A204.1 (cell line): Measurements from ENCODE around the gene NEGR1.

Experiments used
- FAIRE-seq: peaks from 2 replicates; lab custom pipeline; 2012; peaks lifted over from hg19 to GRCh38; lab: Jason Lieb, UNC

The NEGR1 gene

GRCh38 chr1:72230746-72231145 is 51.6 kb downstream of the NEGR1 start:
- FAIRE-seq = no peak

- no peak for FAIRE-seq
These were observed 52.4 kb downstream of the NEGR1 start for GRCh38 chr1:72229893-72230292.

- no peak for FAIRE-seq
These were observed 54.7 kb downstream of the NEGR1 start for GRCh38 chr1:72227667-72228066.

DNA sequence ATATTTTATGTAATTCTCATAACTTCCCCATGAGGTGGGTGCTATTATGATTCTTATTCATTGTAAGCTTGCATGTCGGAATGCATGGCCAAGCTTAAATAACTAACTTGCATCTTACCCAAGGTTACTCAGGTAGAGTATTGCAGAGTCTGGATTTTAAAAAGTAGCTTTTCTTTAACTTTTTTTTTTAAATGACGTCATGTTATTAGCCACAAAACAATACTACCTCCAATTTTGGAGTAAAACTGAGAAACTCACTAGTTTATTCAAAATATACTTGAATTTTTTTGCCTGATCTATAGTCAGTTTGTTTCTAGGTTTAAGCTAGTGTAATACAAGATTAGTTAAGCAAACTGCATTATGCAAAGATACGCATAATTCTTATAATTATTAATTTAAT is 57.8 kb downstream of the NEGR1 start:
- FAIRE-seq = no peak

DNA sequence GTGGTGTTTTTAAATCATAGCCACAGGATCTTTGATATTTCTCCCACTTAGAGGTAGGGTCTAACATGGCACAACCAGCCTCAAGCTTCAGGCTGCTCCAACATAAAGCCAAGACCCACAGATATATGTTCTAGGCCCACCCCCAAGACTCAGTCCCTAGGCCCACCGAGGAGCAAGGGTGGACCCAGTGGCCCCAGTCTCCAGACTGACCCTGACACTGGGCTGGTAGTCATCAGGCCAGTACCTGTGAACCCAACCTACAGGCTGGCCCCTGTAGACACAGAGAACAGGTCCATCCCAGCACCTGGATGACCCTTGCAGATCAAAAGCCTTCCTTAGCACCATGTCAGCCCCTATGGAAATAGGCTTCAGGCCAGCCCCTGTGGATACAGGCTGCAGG is 60.5 kb downstream of the NEGR1 start:
- no peak for FAIRE-seq

DNA sequence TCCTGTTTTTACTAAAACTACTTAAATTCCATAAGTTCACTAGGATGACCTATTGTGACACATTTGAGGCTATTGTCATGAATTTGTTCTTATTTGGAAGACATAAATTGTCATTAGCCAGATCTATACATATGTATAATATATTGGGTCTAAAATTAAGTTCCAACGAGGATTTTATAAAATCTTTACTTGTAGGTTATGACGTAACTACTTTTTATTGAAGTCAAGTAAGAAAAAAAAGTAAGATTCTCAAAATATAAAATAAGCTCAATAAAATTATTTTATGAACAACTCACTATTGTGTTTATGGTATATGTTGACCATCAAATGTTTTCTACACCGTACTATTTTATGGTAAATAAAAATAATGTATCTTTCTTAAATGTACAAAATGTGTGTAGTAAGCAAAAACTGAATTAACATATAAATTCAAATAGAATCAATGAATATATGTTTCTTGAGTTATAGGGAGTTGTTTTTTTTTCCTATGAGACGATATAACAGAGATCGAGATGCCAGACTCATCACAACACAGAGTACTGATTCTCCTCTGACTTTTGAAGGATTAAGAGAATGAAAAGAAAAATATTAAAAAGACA is 64.1 kb downstream of the NEGR1 start:
- FAIRE-seq = peak; percentile 54

DNA sequence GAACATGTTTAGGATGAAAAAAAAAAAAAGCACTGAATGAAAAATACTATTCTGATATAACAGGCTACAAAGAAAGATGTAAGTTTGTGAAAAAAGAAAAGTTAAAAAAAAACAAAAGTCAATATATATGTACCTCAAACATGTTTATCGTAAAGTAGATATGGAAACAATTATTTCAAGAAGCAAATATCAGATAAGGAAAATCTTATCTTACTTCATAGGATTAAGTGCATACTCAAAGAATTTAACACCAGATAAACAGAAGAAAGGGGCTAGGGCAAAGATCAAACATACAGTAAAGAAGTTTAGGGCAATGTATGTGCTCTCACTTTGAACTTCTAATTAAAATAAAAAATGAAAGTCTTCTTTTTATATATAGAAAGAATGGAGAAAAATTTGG is 75.3 kb downstream of the NEGR1 start:
- FAIRE-seq = no peak

DNA sequence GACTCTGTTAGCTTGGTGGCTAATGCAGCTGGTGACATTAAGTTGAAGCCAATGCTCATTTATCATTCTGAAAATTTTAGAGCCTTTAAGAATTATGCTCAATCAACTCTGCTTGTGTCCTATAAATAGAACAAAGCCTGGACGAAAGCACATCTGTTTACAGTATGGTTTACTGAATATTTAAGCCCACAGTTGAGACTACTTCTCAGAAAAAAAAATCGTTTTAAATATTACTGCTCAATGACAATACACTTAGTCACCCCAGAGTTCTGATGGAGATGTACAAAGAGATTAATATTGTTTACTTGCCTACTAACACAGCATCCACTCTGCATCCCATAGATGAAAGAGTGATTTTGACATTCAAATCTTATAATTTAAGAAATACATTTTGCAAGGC is 79.6 kb downstream of the NEGR1 start:
- FAIRE-seq = no peak

- no peak for FAIRE-seq
These were observed 84.6 kb downstream of the NEGR1 start for GRCh38 chr1:72197786-72198185.

DNA sequence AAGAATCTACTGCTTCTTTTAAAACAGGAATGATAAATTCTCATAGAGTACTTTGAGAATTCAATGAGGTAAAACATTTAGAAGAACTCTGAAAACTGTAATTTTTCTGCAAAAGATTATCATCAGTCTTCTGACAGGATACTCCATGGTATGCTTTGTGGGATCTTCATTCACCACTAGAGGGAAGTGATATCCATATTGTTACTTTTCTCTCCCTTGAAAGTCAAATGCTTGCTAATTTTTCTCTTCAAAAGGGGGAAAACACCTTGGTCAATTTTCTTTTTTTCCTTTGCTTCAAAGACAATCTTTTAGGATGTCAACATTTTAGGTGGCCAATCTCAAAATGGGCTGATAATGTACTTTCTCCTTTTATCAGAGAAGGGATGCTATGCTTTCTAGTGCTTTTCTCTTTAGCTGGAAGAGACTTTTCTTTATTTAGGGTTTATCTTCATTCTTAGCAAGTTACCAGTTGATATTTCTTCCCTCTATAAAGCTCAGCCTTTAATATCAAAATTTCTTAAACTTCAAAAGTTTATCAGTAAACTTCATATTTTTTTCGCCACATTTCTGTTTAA is 95.5 kb downstream of the NEGR1 start:
- FAIRE-seq = peak; percentile 70

GRCh38 chr1:72184099-72184701 is 98.1 kb downstream of the NEGR1 start:
- no peak for FAIRE-seq

- no peak for FAIRE-seq
These were observed 99.5 kb downstream of the NEGR1 start for GRCh38 chr1:72182859-72183258.

GRCh38 chr1:72178266-72178665 is 104.1 kb downstream of the NEGR1 start:
- FAIRE-seq = no peak

DNA sequence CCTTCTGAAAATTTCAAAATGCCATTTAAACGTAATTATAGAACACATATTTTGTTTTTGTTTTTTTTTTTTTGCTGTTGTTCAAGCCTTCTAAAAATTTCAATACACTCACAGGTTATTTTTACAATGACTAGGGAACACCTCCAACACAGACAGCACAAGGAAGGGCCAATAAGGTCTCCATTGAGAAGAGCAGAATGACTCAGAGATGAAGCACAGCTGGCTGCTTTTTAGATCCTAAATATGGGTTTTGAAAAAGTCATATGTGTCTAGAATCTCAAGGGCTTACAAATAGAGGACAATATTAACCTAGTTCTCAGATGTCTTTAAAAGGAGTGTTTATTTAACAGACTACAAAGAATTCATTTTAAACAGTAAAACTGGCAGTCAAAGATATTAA is 104.6 kb downstream of the NEGR1 start:
- FAIRE-seq = no peak

GRCh38 chr1:72170246-72170645 is 112.1 kb downstream of the NEGR1 start:
- FAIRE-seq = no peak

DNA sequence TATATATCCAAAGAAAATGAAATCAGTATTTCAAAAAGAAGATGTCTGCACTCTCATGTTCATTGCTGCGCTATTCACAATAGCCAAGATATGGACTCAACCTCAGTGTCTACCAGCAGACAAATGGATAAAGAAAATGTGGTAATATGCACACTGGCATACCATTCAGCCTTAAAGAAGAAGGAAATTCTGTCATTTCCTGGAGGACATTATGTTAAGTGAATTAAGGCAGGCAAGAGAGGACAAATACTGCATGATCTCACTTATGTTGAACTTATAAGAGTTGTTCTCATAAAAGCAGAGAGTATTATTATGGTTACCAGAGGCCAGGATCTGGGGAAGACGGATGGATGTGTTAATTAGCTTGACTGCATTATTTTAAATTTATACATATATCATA is 115.9 kb downstream of the NEGR1 start:
- no peak for FAIRE-seq

GRCh38 chr1:72150508-72150907 is 131.8 kb downstream of the NEGR1 start:
- FAIRE-seq = no peak

- FAIRE-seq = no peak
These were observed 140.5 kb downstream of the NEGR1 start for GRCh38 chr1:72141875-72142274.

- FAIRE-seq = no peak
These were observed 142.1 kb downstream of the NEGR1 start for GRCh38 chr1:72140222-72140621.

DNA sequence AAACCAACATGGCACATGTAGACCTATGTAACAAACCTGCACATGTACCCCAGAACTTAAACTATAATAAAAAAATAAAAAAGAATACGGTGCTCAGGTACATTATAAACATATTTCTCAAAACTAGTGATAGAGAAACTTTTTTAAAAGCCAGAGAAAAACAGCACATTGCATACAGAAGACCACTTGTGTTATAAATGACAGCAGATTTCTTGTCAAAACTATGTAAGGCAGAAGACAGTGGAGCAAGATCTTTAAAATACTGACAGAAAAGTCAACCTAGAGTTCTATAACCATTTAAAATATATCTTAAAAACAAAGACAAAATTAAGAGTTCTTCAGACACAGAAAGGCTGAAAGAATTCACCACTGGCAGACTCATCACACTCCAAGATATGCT is 144.7 kb downstream of the NEGR1 start:
- no peak for FAIRE-seq

DNA sequence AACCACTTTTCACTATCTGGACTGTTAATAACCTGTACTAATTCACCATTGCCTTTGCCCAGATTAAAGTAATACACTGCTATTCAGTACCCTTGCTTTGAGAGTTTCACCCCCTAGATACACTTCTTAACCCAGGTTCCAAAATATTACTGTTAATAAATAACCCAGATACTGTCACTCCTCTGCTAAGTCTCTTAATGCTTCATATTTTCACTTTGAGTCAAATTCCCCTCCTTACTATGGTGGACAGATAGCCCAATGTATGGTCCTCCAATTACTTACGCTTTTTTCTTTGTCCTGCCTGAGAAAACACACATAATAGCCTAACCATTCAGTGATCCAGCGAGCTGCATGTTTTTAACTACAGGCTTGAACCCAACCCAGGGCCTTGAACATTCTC is 152.5 kb downstream of the NEGR1 start:
- FAIRE-seq = no peak

- FAIRE-seq = no peak
These were observed 160.0 kb downstream of the NEGR1 start for GRCh38 chr1:72122099-72122880.

- no peak for FAIRE-seq
These were observed 162.8 kb downstream of the NEGR1 start for GRCh38 chr1:72119491-72119890.
